CD4-positive, alpha-beta T cell (primary cell): ENCODE data around the gene PSPC1. TPM values are rescaled to one million over a fixed set of nuclear protein-coding genes. Genes with fewer than 3 reads are reported as not detected.

Experiments
- ATAC-seq: fragments of 200-7000 bp; cut with Tn5 transposase; one replicate; pipeline ENCODE4 v1.10.0; 2022; ENCODE audit warnings: mild to moderate bottlenecking; ENCODE audit not compliant: poor library complexity
- CTCF ChIA-PET: fragments of 350-600 bp; sonication (Branson Sonifier 250); formaldehyde crosslinking; loops from one replicate; lab custom pipeline; 2021; ENCODE audit warnings: antibody characterized with exemption, inconsistent platforms; lab: Charles Lee
- POLR2A ChIA-PET: fragments of 350-600 bp; sonication (Branson Sonifier 250); formaldehyde crosslinking; loops from one replicate; lab custom pipeline; 2021; ENCODE audit warnings: antibody characterized with exemption, inconsistent platforms; lab: Charles Lee
- DNase-seq, 14 experiments: peaks; one replicate each; pipeline ENCODE4 v3.0.0-alpha.2; 2013 to 2020; ENCODE audit warnings: mixed read lengths in 2 of 14
- H3K27ac ChIP-seq, 2 donors: one replicate each; pipeline versions ENCODE4 v1.5.1 to v1.7.0; 2013; ENCODE audit warnings: low read length in 2 of 2, low read depth in 1 of 2, mild to moderate bottlenecking in 1 of 2
- H3K27me3 ChIP-seq, 2 experiments: 1 replicate in 1 of 2; 2 replicates in 1 of 2; pipeline versions ENCODE4 v1.6.1 to v1.7.0; 2013; ENCODE audit warnings: low read length in 2 of 2, control low read depth in 1 of 2, mild to moderate bottlenecking in 1 of 2, moderate library complexity in 1 of 2; ENCODE audit not compliant: insufficient read depth in 2 of 2, control insufficient read depth in 1 of 2
- H3K36me3 ChIP-seq: one replicate; pipeline ENCODE4 v1.6.1; 2013; ENCODE audit warnings: low read length, control low read depth; ENCODE audit not compliant: insufficient read depth
- H3K4me1 ChIP-seq: one replicate; pipeline ENCODE4 v1.6.1; 2013; ENCODE audit warnings: low read length, control low read depth; ENCODE audit not compliant: insufficient read depth
- H3K4me3 ChIP-seq: one replicate; pipeline ENCODE4 v1.5.1; 2013; ENCODE audit warnings: mild to moderate bottlenecking, low read length, moderate library complexity
- H3K9me3 ChIP-seq, 2 experiments: 1 replicate in 1 of 2; 2 replicates in 1 of 2; pipeline versions ENCODE4 v1.6.1 to v1.7.0; 2013; ENCODE audit warnings: low read length in 2 of 2, mild to moderate bottlenecking in 2 of 2, control low read depth in 1 of 2, moderate library complexity in 1 of 2; ENCODE audit not compliant: control insufficient read depth in 1 of 2, insufficient read depth in 1 of 2
- H3K27ac Mint-ChIP-seq: one replicate; pipeline ENCODE4 v1.8.0; 2020; ENCODE audit warnings: mixed read lengths
- H3K27me3 Mint-ChIP-seq: one replicate; pipeline ENCODE4 v1.8.0; 2021; ENCODE audit warnings: mixed read lengths
- H3K36me3 Mint-ChIP-seq: one replicate; pipeline ENCODE4 v1.8.0; 2021; ENCODE audit warnings: low read depth, mixed read lengths
- H3K4me1 Mint-ChIP-seq: one replicate; pipeline ENCODE4 v1.8.0; 2021; ENCODE audit warnings: low read depth, mixed read lengths
- H3K4me3 Mint-ChIP-seq: one replicate; pipeline ENCODE4 v1.8.0; 2020; ENCODE audit warnings: mild to moderate bottlenecking, mixed read lengths
- H3K9me3 Mint-ChIP-seq: one replicate; pipeline ENCODE4 v1.8.0; 2020; ENCODE audit warnings: mixed read lengths
- CTCF ChIP-seq: fragments of 200-600 bp; IDR thresholded peaks from one replicate; pipeline ENCODE4 v1.8.0; 2022; ENCODE audit warnings: antibody characterized with exemption, mild to moderate bottlenecking
- intact Hi-C, 2 experiments: fragments of 100-400 bp; cut with DNase I in 1 of 2; cut with micrococcal nuclease in 1 of 2; formaldehyde crosslinking; loops; one replicate each; pipeline versions ENCODE4 v1.15.1 to v1.9.0; 2023 to 2025; cut with DNase I, micrococcal nuclease
- total RNA-seq, 174 experiments: library from RNA in 2 of 174; stranded (reverse) in 2 of 174; gene quantifications; one replicate each; pipeline ENCODE4 v1.2.3 and lab custom pipeline; 2021 to 2026

Gene PSPC1
- total RNA-seq, 2 experiments from 2014 or later = 71.0 to 71.9 TPM

GRCh38 chr13:19772306-19772705, 10.4 kb downstream of the PSPC1 start:
- ChIA-PET CTCF (no interaction called here), POLR2A (interaction anchor here (1.4 kb wide), 1 partner anchor 10 kb away, joined by 7 read pairs; the partner anchor contains the start of gene PSPC1)
- TF ChIP-seq CTCF = no peak
- Mint-ChIP-seq H3K36me3 (peaks cover 71% of the 10 kb centered on the region), H3K9me3 (no peaks in the 10 kb centered on the region), H3K27ac (no peak overlapping the region), H3K27me3 (no peaks in the 10 kb centered on the region), H3K4me3 (no peak overlapping the region), H3K4me1 (peaks cover 55% of the 10 kb centered on the region)
- no peak overlapping the region for H3K27ac ChIP-seq
- peaks cover 51% of the 10 kb centered on the region for H3K36me3 ChIP-seq
- no peak for DNase-seq
- no peaks in the 10 kb centered on the region for H3K27me3 ChIP-seq
- intact Hi-C loops = no loop called here
- ATAC-seq = no peak
- H3K4me1 ChIP-seq = peaks cover 57% of the 10 kb centered on the region
- H3K4me3 ChIP-seq = no peak overlapping the region
- H3K9me3 ChIP-seq = peaks cover 0 to 6% of the 10 kb centered on the region in 2 experiments

GRCh38 chr13:19769854-19770253, 12.9 kb downstream of the PSPC1 start:
- CTCF ChIA-PET = no interaction called here
- no peaks in the 10 kb centered on the region for H3K27me3 ChIP-seq
- no peak for TF ChIP-seq CTCF
- Mint-ChIP-seq H3K27me3 (no peaks in the 10 kb centered on the region), H3K36me3 (peaks cover 73% of the 10 kb centered on the region), H3K27ac (no peak overlapping the region), H3K9me3 (no peaks in the 10 kb centered on the region), H3K4me1 (peaks cover 57% of the 10 kb centered on the region), H3K4me3 (no peak overlapping the region)
- H3K36me3 ChIP-seq = peaks cover 65% of the 10 kb centered on the region
- H3K9me3 ChIP-seq = peaks cover 0 to 6% of the 10 kb centered on the region in 2 experiments
- POLR2A ChIA-PET = interaction anchor here (1.0 to 1.6 kb wide), 2 partner anchors 12 to 13 kb away, joined by 3 to 6 read pairs; partner anchors contain the start of gene PSPC1
- peaks cover 51% of the 10 kb centered on the region for H3K4me1 ChIP-seq
- DNase-seq = no peak
- H3K27ac ChIP-seq = no peak overlapping the region
- intact Hi-C loops = no loop called here
- ATAC-seq = no peak
- H3K4me3 ChIP-seq = no peak overlapping the region

GRCh38 chr13:19767966-19768365, 14.8 kb downstream of the PSPC1 start:
- DNase-seq (no peak), ATAC-seq (no peak)
- Mint-ChIP-seq H3K4me1 (peaks cover 65% of the 10 kb centered on the region), H3K9me3 (no peaks in the 10 kb centered on the region), H3K27ac (no peak overlapping the region), H3K36me3 (peaks cover 78% of the 10 kb centered on the region), H3K27me3 (no peaks in the 10 kb centered on the region), H3K4me3 (no peak overlapping the region)
- H3K4me1 ChIP-seq = peaks cover 52% of the 10 kb centered on the region
- no peak overlapping the region for H3K4me3 ChIP-seq
- POLR2A ChIA-PET = no interaction called here
- no peak for TF ChIP-seq CTCF
- intact Hi-C loops = no loop called here
- peaks cover 0 to 6% of the 10 kb centered on the region in 2 experiments for H3K9me3 ChIP-seq
- no peak overlapping the region for H3K27ac ChIP-seq
- no peaks in the 10 kb centered on the region for H3K27me3 ChIP-seq
- CTCF ChIA-PET = no interaction called here
- H3K36me3 ChIP-seq = peaks cover 66% of the 10 kb centered on the region
